H1 (cell line): ENCODE results near the gene RTN4. TPM values are rescaled to one million over a fixed set of nuclear protein-coding genes. Genes with fewer than 3 reads are reported as not detected.

Experiments used
- CTCF ChIA-PET: fragments of 300-600 bp; sonication (Branson Sonifier 250); formaldehyde crosslinking; loops from one replicate; lab custom pipeline; 2021; ENCODE audit not compliant: partially characterized antibody; lab: Charles Lee
- POLR2A ChIA-PET: fragments of 300-600 bp; sonication (Branson Sonifier 250); formaldehyde crosslinking; loops from one replicate; lab custom pipeline; 2021; ENCODE audit warnings: inconsistent platforms; ENCODE audit not compliant: partially characterized antibody; lab: Charles Lee
- DNase-seq, 2 experiments: peaks; one replicate each; pipeline versions ENCODE4 v3.0.0 to v3.0.0-alpha.2; 2010 to 2022; ENCODE audit warnings: low spot score in 2 of 2, low read depth in 1 of 2, mixed read lengths in 1 of 2
- FAIRE-seq: peaks from 2 replicates; lab custom pipeline; 2011; peaks lifted over from hg19 to GRCh38; lab: Jason Lieb, UNC
- H2AFZ ChIP-seq: 2 replicates; pipeline ENCODE4 v1.8.1; 2012; ENCODE audit warnings: low read length, inconsistent platforms
- H2AK5ac ChIP-seq: 2 replicates; pipeline ENCODE4 v1.6.1; 2013; ENCODE audit warnings: low read depth, low read length
- H2BK120ac ChIP-seq: replicated peaks from 2 replicates; pipeline ENCODE3; 2013; ENCODE audit warnings: low read depth, low read length, inconsistent platforms
- H2BK12ac ChIP-seq: 2 replicates; pipeline ENCODE4 v1.6.1; 2013; ENCODE audit warnings: low read depth, low read length
- H2BK15ac ChIP-seq: 2 replicates; pipeline ENCODE4 v1.6.1; 2013; ENCODE audit warnings: low read length
- H2BK20ac ChIP-seq: 2 replicates; pipeline ENCODE4 v1.6.1; 2013; ENCODE audit warnings: low read length
- H2BK5ac ChIP-seq: 2 replicates; pipeline ENCODE4 v1.6.1; 2013; ENCODE audit warnings: low read depth, low read length
- H3K14ac ChIP-seq: 2 replicates; pipeline ENCODE4 v1.6.1; 2013; ENCODE audit warnings: inconsistent platforms; ENCODE audit not compliant: insufficient read length
- H3K18ac ChIP-seq: 2 replicates; pipeline ENCODE4 v1.6.1; 2013; ENCODE audit warnings: low read length; ENCODE audit errors: extremely low read depth
- H3K23ac ChIP-seq: 2 replicates; pipeline ENCODE4 v1.6.1; 2013; ENCODE audit warnings: inconsistent platforms; ENCODE audit not compliant: insufficient read length
- H3K23me2 ChIP-seq: 2 replicates; pipeline ENCODE4 v1.6.1; 2013; ENCODE audit warnings: low read depth, low read length
- H3K27ac ChIP-seq: 2 replicates; pipeline ENCODE4 v1.6.1; 2011; ENCODE audit warnings: low read depth, low read length, inconsistent platforms
- H3K27me3 ChIP-seq, 4 experiments: replicated peaks in 1 of 4; 1 replicate in 1 of 4; 2 replicates in 3 of 4; pipeline versions ENCODE4 v1.6.1 to v1.8.1; 2011 to 2013; ENCODE audit warnings: low read length in 3 of 4, mild to moderate bottlenecking in 3 of 4, inconsistent platforms in 2 of 4, mixed read lengths in 2 of 4, moderate library complexity in 1 of 4; ENCODE audit not compliant: control insufficient read depth in 3 of 4, insufficient read depth in 3 of 4; ENCODE audit errors: extremely low read depth in 1 of 4
- H3K36me3 ChIP-seq, 4 experiments: 2 replicates each; pipeline versions ENCODE4 v1.6.1 to v1.8.1; 2011 to 2013; ENCODE audit warnings: mild to moderate bottlenecking in 4 of 4, low read length in 3 of 4, moderate library complexity in 2 of 4, control low read depth in 1 of 4, inconsistent platforms in 1 of 4; ENCODE audit not compliant: insufficient read depth in 4 of 4, control insufficient read depth in 2 of 4
- H3K4ac ChIP-seq: replicated peaks from 2 replicates; pipeline ENCODE3; 2013; ENCODE audit warnings: low read length, low read depth, mixed read lengths, inconsistent platforms; ENCODE audit not compliant: insufficient read length
- H3K4me1 ChIP-seq, 4 experiments: replicated peaks in 1 of 4; 1 replicate in 1 of 4; 2 replicates in 3 of 4; pipeline versions ENCODE4 v1.6.1 to v1.8.1; 2011 to 2013; ENCODE audit warnings: low read length in 3 of 4, inconsistent platforms in 2 of 4, mixed read lengths in 1 of 4; ENCODE audit not compliant: insufficient read depth in 4 of 4, control insufficient read depth in 3 of 4
- H3K4me2 ChIP-seq, 2 experiments: 2 replicates each; pipeline versions ENCODE4 v1.6.1 to v1.8.1; 2011 to 2013; ENCODE audit warnings: low read depth in 2 of 2, low read length in 2 of 2, control low read depth in 1 of 2, inconsistent platforms in 1 of 2, mild to moderate bottlenecking in 1 of 2; ENCODE audit not compliant: insufficient read depth in 1 of 2
- H3K4me3 ChIP-seq, 4 experiments: fragments of 200-600, 300-600 bp in 1 of 4; sonication (generic), shearing (Covaris generic), sonication (Bioruptor Twin) in 1 of 4; 2 replicates each; pipeline versions ENCODE4 v1.5.1 to v1.8.1; 2011 to 2016; ENCODE audit warnings: low read length in 4 of 4, low read depth in 3 of 4, control low read depth in 2 of 4, inconsistent platforms in 2 of 4, mild to moderate bottlenecking in 2 of 4, mixed read lengths in 1 of 4, moderate library complexity in 1 of 4; ENCODE audit not compliant: insufficient read depth in 2 of 4; ENCODE audit errors: extremely low read depth in 1 of 4
- H3K56ac ChIP-seq: replicated peaks from 2 replicates; pipeline ENCODE3; 2013; ENCODE audit warnings: low read depth, mild to moderate bottlenecking, mixed read lengths, low read length, inconsistent platforms; ENCODE audit not compliant: insufficient read length
- H3K79me1 ChIP-seq: 2 replicates; pipeline ENCODE4 v1.6.1; 2013; ENCODE audit warnings: low read depth, low read length, control low read depth
- H3K79me2 ChIP-seq, 2 experiments: 2 replicates each; pipeline versions ENCODE4 v1.6.1 to v1.8.1; 2012 to 2013; ENCODE audit warnings: low read length in 2 of 2, mild to moderate bottlenecking in 2 of 2, inconsistent platforms in 1 of 2; ENCODE audit not compliant: insufficient read depth in 2 of 2, control insufficient read depth in 1 of 2
- H3K9ac ChIP-seq, 4 experiments: replicated peaks in 1 of 4; 1 replicate in 1 of 4; 2 replicates in 3 of 4; pipeline versions ENCODE4 v1.6.1 to v1.8.1; 2011 to 2013; ENCODE audit warnings: low read depth in 3 of 4, low read length in 3 of 4, control low read depth in 2 of 4, mild to moderate bottlenecking in 2 of 4, moderate library complexity in 2 of 4, inconsistent platforms in 1 of 4; ENCODE audit errors: extremely low read depth in 1 of 4
- H3K9me3 ChIP-seq, 2 experiments: 2 replicates each; pipeline versions ENCODE4 v1.6.1 to v1.8.1; 2012 to 2013; ENCODE audit warnings: mild to moderate bottlenecking in 2 of 2, moderate library complexity in 2 of 2, control low read depth in 1 of 2, inconsistent platforms in 1 of 2, low read depth in 1 of 2, low read length in 1 of 2, mixed read lengths in 1 of 2; ENCODE audit not compliant: insufficient read depth in 2 of 2
- H4K20me1 ChIP-seq, 2 experiments: replicated peaks in 1 of 2; 2 replicates each; pipeline versions ENCODE3 to v1.8.1; 2011 to 2013; ENCODE audit warnings: inconsistent platforms in 2 of 2, low read length in 2 of 2, mild to moderate bottlenecking in 1 of 2; ENCODE audit not compliant: insufficient read depth in 2 of 2, control insufficient read depth in 1 of 2
- H4K5ac ChIP-seq: 2 replicates; pipeline ENCODE4 v1.6.1; 2013; ENCODE audit warnings: low read length, low read depth, mixed read lengths, inconsistent platforms; ENCODE audit not compliant: insufficient read length
- H4K8ac ChIP-seq: 2 replicates; pipeline ENCODE4 v1.8.0; 2013; ENCODE audit warnings: mild to moderate bottlenecking, moderate library complexity, low read length, inconsistent platforms; ENCODE audit not compliant: insufficient read depth; ENCODE audit errors: extremely low read depth
- H4K91ac ChIP-seq: replicated peaks from 2 replicates; pipeline ENCODE3; 2013; ENCODE audit warnings: low read length, mixed read lengths, inconsistent platforms; ENCODE audit not compliant: insufficient read length
- BACH1 ChIP-seq: IDR thresholded peaks from 2 replicates; pipeline ENCODE4 v1.6.1; 2012; ENCODE audit warnings: low read length, improper control_type of control experiment
- BRCA1 ChIP-seq: IDR thresholded peaks from 2 replicates; pipeline ENCODE4 v1.6.1; 2012; ENCODE audit warnings: low read depth, low read length, improper control_type of control experiment
- CBX5 ChIP-seq: fragments of 300-800, 300-1000 bp; sonication (generic); IDR thresholded peaks from 2 replicates; pipeline ENCODE4 v1.7.1; 2016; ENCODE audit warnings: antibody characterized with exemption, low read length, low read depth
- CTBP2 ChIP-seq: IDR thresholded peaks from 2 replicates; pipeline ENCODE4 v1.7.0; 2011; ENCODE audit warnings: borderline replicate concordance, mild to moderate bottlenecking, moderate library complexity, mixed read lengths, low read length; ENCODE audit not compliant: insufficient read depth, insufficient read length
- HDAC2 ChIP-seq, 2 experiments: fragments of 300-600 bp in 1 of 2; sonication (generic) in 1 of 2; IDR thresholded peaks; 2 replicates each; pipeline ENCODE4 v1.6.1; 2011 to 2012; ENCODE audit warnings: low read depth in 2 of 2, low read length in 2 of 2, mild to moderate bottlenecking in 2 of 2, moderate library complexity in 2 of 2, borderline replicate concordance in 1 of 2, inconsistent platforms in 1 of 2
- PHF8 ChIP-seq: fragments of 200-600 bp; sonication (generic); conservative IDR thresholded peaks from 2 replicates; pipeline ENCODE4 v1.7.1; 2012; ENCODE audit warnings: low read depth, mild to moderate bottlenecking, inconsistent platforms, low read length, moderate library complexity
- POLR2A ChIP-seq, 2 experiments: IDR thresholded peaks; 1 replicate in 1 of 2; 2 replicates in 1 of 2; pipeline ENCODE4 v1.6.1; 2011; ENCODE audit warnings: low read depth in 2 of 2, low read length in 2 of 2, mild to moderate bottlenecking in 2 of 2; ENCODE audit errors: control extremely low read depth in 1 of 2
- RBBP5 ChIP-seq: IDR thresholded peaks from 2 replicates; pipeline ENCODE4 v1.7.1; 2012; ENCODE audit warnings: low read depth, mild to moderate bottlenecking, inconsistent platforms, low read length, moderate library complexity, borderline replicate concordance
- RFX5 ChIP-seq: IDR thresholded peaks from 2 replicates; pipeline ENCODE4 v1.6.1; 2011; ENCODE audit warnings: low read depth, low read length, improper control_type of control experiment, borderline replicate concordance
- RNF2 ChIP-seq: fragments of 200-900, 300-1000 bp; sonication (generic); IDR thresholded peaks from 2 replicates; pipeline ENCODE4 v1.7.1; 2016; ENCODE audit warnings: borderline replicate concordance, low read depth, mild to moderate bottlenecking, antibody characterized with exemption, low read length; ENCODE audit not compliant: poor library complexity, severe bottlenecking; ENCODE audit errors: missing control alignments
- SIN3A ChIP-seq, 2 experiments: IDR thresholded peaks in 1 of 2; conservative IDR thresholded peaks in 1 of 2; 2 replicates each; pipeline ENCODE4 v1.6.1; 2011 to 2012; ENCODE audit warnings: low read length in 2 of 2, improper control_type of control experiment in 1 of 2, low read depth in 1 of 2, mild to moderate bottlenecking in 1 of 2
- SP1 ChIP-seq: IDR thresholded peaks from 2 replicates; pipeline ENCODE4 v1.6.1; 2011; ENCODE audit warnings: low read depth, low read length
- SP4 ChIP-seq: IDR thresholded peaks from 2 replicates; pipeline ENCODE4 v1.6.1; 2012; ENCODE audit warnings: low read length, inconsistent platforms
- YY1 ChIP-seq: IDR thresholded peaks from 2 replicates; pipeline ENCODE4 v1.6.1; 2011; ENCODE audit warnings: low read depth, mild to moderate bottlenecking, low read length
- WGBS, 2 experiments: shearing (Covaris generic) in 1 of 2; methylation state at CpG; one replicate each; pipeline versions ENCODE4 v1.1.6 to v1.1.7; 2013 to 2015; ENCODE audit warnings: low lambda C conversion rate in 2 of 2, mixed read lengths in 2 of 2, inconsistent platforms in 1 of 2, low coverage in 1 of 2, missing lambda C conversion rate in 1 of 2; ENCODE audit not compliant: insufficient replicate concordance in 2 of 2, insufficient coverage in 1 of 2, insufficient read length in 1 of 2; ENCODE audit errors: extremely low coverage in 1 of 2, missing lambda C conversion rate in 1 of 2; 5-methylcytosine and 5-hydroxymethylcytosine counted together
- polyA plus RNA-seq, 7 experiments: library from polyadenylated mRNA; depleted of rRNA in 3 of 7; stranded (reverse) in 5 of 7; unstranded in 2 of 7; fragments of >200 nt in 5 of 7; fragments of 200-250 nt in 2 of 7; gene quantifications; 1 replicate in 5 of 7; 2 replicates in 1 of 7; 4 replicates in 1 of 7; pipeline versions ENCODE4 v1.2.1 to v1.2.3, GENCODE V29; 2011 to 2013; ENCODE audit warnings: missing spikeins in 2 of 7, mixed read lengths in 2 of 7
- total RNA-seq: library from RNA; stranded (reverse); fragmentation: NEBNext Ultra II Directional; extraction: Animal tissue kit (Norgen Biotek cat#: 25700); gene quantifications from 2 replicates; pipeline ENCODE4 v1.2.1, GENCODE V29; 2021

Gene RTN4
- total and polyA plus RNA-seq, 2 of the 8 experiments (the other 6 are each of a cell fraction or from before 2014, with no cell fraction given): 179 to 242 TPM

- Histone ChIP-seq H3K79me2 (peaks cover 0 to 82% of the 10 kb centered on the region in 2 experiments; a peak in 3 of 4 replicates), H3K4me2 (no peak overlapping the region), H2BK5ac (no peak overlapping the region), H2AK5ac (no peak overlapping the region), H2BK12ac (no peak overlapping the region), H3K14ac (no peak overlapping the region), H3K27ac (no peak overlapping the region), H2BK15ac (no peak overlapping the region), H3K23me2 (no peaks in the 10 kb centered on the region; the same call in 1 of the 2 replicates), H3K4me1 (peaks cover 0 to 2% (median under 1%) of the 10 kb centered on the region in 4 experiments; a peak in 2 of 7 replicates), H3K4ac (no peak overlapping the region), H3K36me3 (peaks cover 3 to 45% (median 12%) of the 10 kb centered on the region in 4 experiments; a peak in 7 of 8 replicates), H3K23ac (no peak overlapping the region), H3K18ac (no peak overlapping the region), H2BK20ac (no peak overlapping the region), H4K5ac (no peak overlapping the region), H3K9me3 (no peaks in the 10 kb centered on the region), H3K56ac (no peak overlapping the region), H4K20me1 (no peaks in the 10 kb centered on the region), H3K79me1 (peaks cover 2% of the 10 kb centered on the region; the same call in 1 of the 2 replicates), H4K91ac (no peak overlapping the region), H2BK120ac (no peak overlapping the region), H3K9ac (no peak overlapping the region), H4K8ac (no peak overlapping the region), H2AFZ (no peak overlapping the region), H3K27me3 (no peaks in the 10 kb centered on the region), H3K4me3 (no peak overlapping the region)
- 95% methylated on average over 2 of the region's 2 CpGs; no CpG with 5 or more reads in 1 of the 2 experiments for WGBS, 2 experiments
- no peak for FAIRE-seq
- ChIA-PET POLR2A (no interaction called here), CTCF (no interaction called here)
- no peak for DNase-seq
- TF ChIP-seq POLR2A (IDR thresholded peaks at IDR 0.05; ENCODE audit: control extremely low read depth in 1 of 2, low read depth in 2 of 2, low read length in 2 of 2) (no peak), BRCA1 (no peak), CTBP2 (no peak), RBBP5 (no peak), PHF8 (no peak), CBX5 (no peak), RNF2 (no peak), SP1 (no peak), SIN3A (conservative IDR thresholded peaks at IDR 0.05 in 1 of 2, IDR thresholded peaks at IDR 0.05 in 1 of 2; ENCODE audit: low read depth in 1 of 2, low read length in 2 of 2) (no peak), SP4 (no peak), BACH1 (no peak), HDAC2 (IDR thresholded peaks at IDR 0.05; ENCODE audit: borderline replicate concordance in 1 of 2, low read depth in 2 of 2, low read length in 2 of 2) (no peak), YY1 (no peak), RFX5 (no peak)
These were observed 68.9 kb downstream of the RTN4 start for GRCh38 chr2:54981385-54981784.
